HepG2 (cell line): ENCODE measurements around the gene PTMA. TPM values are rescaled to one million over a fixed set of nuclear protein-coding genes. Genes with fewer than 3 reads are reported as not detected.

Experiments used
- BHLHE40 ChIP-seq: IDR thresholded peaks from 2 replicates; pipeline ENCODE4 v1.6.1; 2011; ENCODE audit warnings: low read length, improper control_type of control experiment
- FLYWCH1 ChIP-seq: sonication (generic); formaldehyde crosslinking; IDR thresholded peaks from 2 replicates; pipeline ENCODE4 v1.8.1; 2023; ENCODE audit warnings: mild to moderate bottlenecking, missing genetic modification reagents
- MTA1 ChIP-seq: sonication (generic); formaldehyde crosslinking; IDR thresholded peaks from 2 replicates; pipeline ENCODE4 v1.4.0; 2020; ENCODE audit warnings: missing genetic modification reagents, mild to moderate bottlenecking, borderline replicate concordance
- PATZ1 ChIP-seq: sonication (generic); formaldehyde crosslinking; IDR thresholded peaks from 2 replicates; pipeline ENCODE4 v1.4.0; 2020; ENCODE audit warnings: missing genetic modification reagents
- PTBP1 ChIP-seq: fragments of 200-400 bp; formaldehyde crosslinking; IDR thresholded peaks from 2 replicates; pipeline ENCODE4 v1.6.1; 2018; ENCODE audit warnings: low read length, low read depth; ENCODE audit not compliant: poor library complexity, severe bottlenecking
- RNF2 ChIP-seq: fragments of 450-650 bp; conservative IDR thresholded peaks from 2 replicates; pipeline ENCODE4 v1.6.1; 2016; ENCODE audit warnings: low read depth
- TEAD3 ChIP-seq: optimal IDR thresholded peaks from 2 replicates; pipeline ENCODE3; 2016; ENCODE audit warnings: borderline replicate concordance
- ZNF12 ChIP-seq: sonication (generic); formaldehyde crosslinking; IDR thresholded peaks from 2 replicates; pipeline ENCODE4 v1.5.0; 2020; ENCODE audit warnings: missing genetic modification reagents
- ZNF292 ChIP-seq: sonication (generic); formaldehyde crosslinking; IDR thresholded peaks from 2 replicates; pipeline ENCODE4 v1.8.1; 2022; ENCODE audit warnings: mild to moderate bottlenecking, low read depth, missing genetic modification reagents, borderline replicate concordance
- ZNF33A ChIP-seq: sonication (generic); formaldehyde crosslinking; IDR thresholded peaks from 2 replicates; pipeline ENCODE4 v1.5.1; 2020; ENCODE audit warnings: missing genetic modification reagents, mild to moderate bottlenecking, moderate library complexity, borderline replicate concordance
- ZNF543 ChIP-seq: sonication (generic); formaldehyde crosslinking; IDR thresholded peaks from 2 replicates; pipeline ENCODE4 v1.4.0; 2020; ENCODE audit warnings: mild to moderate bottlenecking, missing genetic modification reagents
- ZNF597 ChIP-seq: sonication (generic); formaldehyde crosslinking; IDR thresholded peaks from 2 replicates; pipeline ENCODE4 v1.5.0; 2020; ENCODE audit warnings: missing genetic modification reagents
- ZNF609 ChIP-seq: sonication (generic); formaldehyde crosslinking; IDR thresholded peaks from 2 replicates; pipeline ENCODE4 v1.4.0; 2020; ENCODE audit warnings: mild to moderate bottlenecking, missing genetic modification reagents, borderline replicate concordance
- ZNF710 ChIP-seq: sonication (generic); formaldehyde crosslinking; IDR thresholded peaks from 2 replicates; pipeline ENCODE4 v1.5.0; 2020; ENCODE audit warnings: mild to moderate bottlenecking, missing genetic modification reagents, borderline replicate concordance
- polyA plus RNA-seq, 8 experiments: library from polyadenylated mRNA; depleted of rRNA in 3 of 8; stranded (reverse) in 7 of 8; unstranded in 1 of 8; fragments of >200 nt; fragmentation: Illumina TruSeq in 4 of 8; extraction: Trizol in 4 of 8; gene quantifications; 2 replicates each; pipeline versions ENCODE4 v1.2.1 to v1.2.3, GENCODE V29; 2011 to 2016; ENCODE audit warnings: low read depth in 4 of 8, missing spikeins in 1 of 8, mixed read lengths in 1 of 8; ENCODE audit not compliant: insufficient read depth in 1 of 8
- total RNA-seq, 5 experiments: library from RNA; depleted of rRNA; stranded (reverse); fragments of >200 nt; fragmentation: Illumina TruSeq; extraction: Trizol; gene quantifications; 2 replicates each; pipeline ENCODE4 v1.2.3, GENCODE V29; 2016; ENCODE audit warnings: low read depth in 1 of 5

Gene PTMA
- total and polyA plus RNA-seq, 2 of the 13 experiments (the other 11 are each of a cell fraction or from before 2014, with no cell fraction given), result 190 to 1,086 TPM

- TF ChIP-seq BHLHE40, result peak; percentile 6; the same call in 1 of the 2 replicates
- no peak for TF ChIP-seq ZNF292
- no peak for TF ChIP-seq PTBP1
- no peak for TF ChIP-seq RNF2
- peak; percentile 11; the same call in 1 of the 2 replicates for TF ChIP-seq ZNF609 (CRISPR knock-in tag)
- no peak for TF ChIP-seq ZNF543 (CRISPR knock-in tag)
- TF ChIP-seq FLYWCH1 (CRISPR knock-in tag), result no peak
- peak; percentile 31; the same call in 1 of the 2 replicates for TF ChIP-seq ZNF12 (CRISPR knock-in tag)
- peak; percentile 44 for TF ChIP-seq PATZ1 (CRISPR knock-in tag)
- TF ChIP-seq ZNF710, result peak; percentile 52; the same call in 1 of the 2 replicates
- TF ChIP-seq MTA1 (CRISPR knock-in tag), result peak; percentile 40; the same call in 1 of the 2 replicates
- no peak for TF ChIP-seq ZNF33A
- TF ChIP-seq TEAD3 (CRISPR knock-in tag), result peak; percentile 72
- TF ChIP-seq ZNF597 (CRISPR knock-in tag), result no peak
Observed at GRCh38 chr2:231706731-231707624, 1.3 kb upstream of the PTMA start (continued).
